Spleen (tissue), 13 donors: Measurements from ENCODE around the gene TRAPPC14. TPM values are rescaled to one million over a fixed set of nuclear protein-coding genes. Genes with fewer than 3 reads are reported as not detected.

Experiments used
- DNase-seq: peaks from one replicate; pipeline ENCODE4 v3.0.0-alpha.2; 2020
- H3K27ac ChIP-seq, 8 donors: fragments of 200-600 bp; sonication (generic) in 7 of 8; 1 replicate in 4 of 8; 2 replicates in 4 of 8; pipeline versions ENCODE4 v1.5.0 to v1.8.0; 2016 to 2021; ENCODE audit warnings: inconsistent platforms in 4 of 8, mild to moderate bottlenecking in 4 of 8, moderate library complexity in 1 of 8
- H3K27me3 ChIP-seq, 7 donors: fragments of 200-600 bp; sonication (generic) in 6 of 7; replicated peaks in 1 of 7; 1 replicate in 4 of 7; 2 replicates in 3 of 7; pipeline versions ENCODE4 v1.5.0 to v1.8.0; 2016 to 2021; ENCODE audit warnings: inconsistent platforms in 3 of 7, mild to moderate bottlenecking in 1 of 7
- H3K36me3 ChIP-seq, 6 donors: fragments of 200-600 bp; sonication (generic) in 5 of 6; 1 replicate in 4 of 6; 2 replicates in 2 of 6; pipeline versions ENCODE4 v1.5.0 to v1.8.0; 2016 to 2021; ENCODE audit warnings: inconsistent platforms in 2 of 6
- H3K4me1 ChIP-seq, 6 donors: fragments of 200-600 bp; sonication (generic) in 5 of 6; 1 replicate in 3 of 6; 2 replicates in 3 of 6; pipeline versions ENCODE4 v1.5.0 to v1.8.0; 2016 to 2021; ENCODE audit warnings: inconsistent platforms in 3 of 6
- H3K4me3 ChIP-seq, 8 donors: fragments of 200-600 bp; sonication (generic) in 7 of 8; 1 replicate in 4 of 8; 2 replicates in 4 of 8; pipeline versions ENCODE4 v1.5.0 to v1.8.0; 2016 to 2021; ENCODE audit warnings: inconsistent platforms in 4 of 8, mild to moderate bottlenecking in 4 of 8, moderate library complexity in 2 of 8
- H3K9me3 ChIP-seq, 8 donors: fragments of 200-600 bp; sonication (generic) in 7 of 8; 1 replicate in 4 of 8; 2 replicates in 4 of 8; pipeline versions ENCODE4 v1.5.0 to v1.8.0; 2016 to 2021; ENCODE audit warnings: inconsistent platforms in 4 of 8
- CTCF ChIP-seq, 11 experiments: fragments of 200-600 bp in 7 of 11; fragments of 450-650 bp in 4 of 11; sonication (generic) in 4 of 11; IDR thresholded peaks in 8 of 11; conservative IDR thresholded peaks in 3 of 11; 1 replicate in 7 of 11; 2 replicates in 4 of 11; pipeline versions ENCODE4 v1.4.0 to v1.8.0; 2016 to 2021; ENCODE audit warnings: antibody characterized with exemption in 11 of 11, inconsistent platforms in 4 of 11, mild to moderate bottlenecking in 1 of 11
- POLR2A ChIP-seq, 3 donors: fragments of 450-650 bp; IDR thresholded peaks; one replicate each; pipeline ENCODE4 v1.5.1; 2017; ENCODE audit warnings: antibody characterized with exemption in 3 of 3, mild to moderate bottlenecking in 1 of 3
- POLR2AphosphoS5 ChIP-seq, 3 donors: sonication (generic); formaldehyde crosslinking; IDR thresholded peaks; one replicate each; pipeline ENCODE4 v1.5.1; 2017; ENCODE audit warnings: antibody characterized with exemption in 3 of 3
- WGBS, 5 donors: extraction: QIAGEN DNeasy Blood & Tissue Kit in 3 of 5; methylation state at CpG; one replicate each; pipeline versions ENCODE4 v1.1.5 to v1.1.7; 2013 to 2018; 5-methylcytosine and 5-hydroxymethylcytosine counted together
- intact Hi-C: fragments of 100-400 bp; cut with DNase I; formaldehyde crosslinking; loops from one replicate; pipeline ENCODE4 v1.15.0; 2023; ENCODE audit warnings: low total_unique reads
- long read RNA-seq, 2 donors: transcript quantifications; one replicate each; lab custom pipeline, GENCODE V29; 2026
- polyA plus RNA-seq, 3 donors: library from polyadenylated mRNA; stranded (reverse); fragments of 200-250 nt; gene quantifications; one replicate each; pipeline ENCODE4 v1.2.1, GENCODE V29; 2013
- total RNA-seq, 7 donors: library from RNA; depleted of rRNA in 3 of 7; stranded (reverse); fragments of >200 nt in 3 of 7; fragmentation: NEBNext Ultra II Directional in 4 of 7; extraction: Animal tissue kit (Norgen Biotek cat#: 25700) in 4 of 7; gene quantifications; one replicate each; pipeline versions ENCODE4 v1.1.0 to v1.2.1, GENCODE V29; 2016 to 2021
- donor health status: healthy with polysubstance abuse.
- donor health status: DM: no; HTN: no; CAD: no; lungs with moderate emphysema.
- donor health status: DM: no; HTN: no; CAD: no.
- donor health status: Bipolar disorder and iron deficiency.
- donor health status: healthy.
- donor health status: DM: no; HTN: no; CAD: no.
- donor health status: DM: yes; HTN: yes; CAD: no.

TRAPPC14 gene, protein sequence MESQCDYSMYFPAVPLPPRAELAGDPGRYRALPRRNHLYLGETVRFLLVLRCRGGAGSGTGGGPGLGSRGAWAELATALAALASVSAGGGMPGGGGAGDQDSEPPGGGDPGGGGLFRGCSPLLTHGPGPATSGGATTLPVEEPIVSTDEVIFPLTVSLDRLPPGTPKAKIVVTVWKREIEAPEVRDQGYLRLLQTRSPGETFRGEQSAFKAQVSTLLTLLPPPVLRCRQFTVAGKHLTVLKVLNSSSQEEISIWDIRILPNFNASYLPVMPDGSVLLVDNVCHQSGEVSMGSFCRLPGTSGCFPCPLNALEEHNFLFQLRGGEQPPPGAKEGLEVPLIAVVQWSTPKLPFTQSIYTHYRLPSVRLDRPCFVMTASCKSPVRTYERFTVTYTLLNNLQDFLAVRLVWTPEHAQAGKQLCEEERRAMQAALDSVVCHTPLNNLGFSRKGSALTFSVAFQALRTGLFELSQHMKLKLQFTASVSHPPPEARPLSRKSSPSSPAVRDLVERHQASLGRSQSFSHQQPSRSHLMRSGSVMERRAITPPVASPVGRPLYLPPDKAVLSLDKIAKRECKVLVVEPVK
- total RNA-seq (10 to 100 TPM; 33.0 to 68.7 (median 48.2) TPM), polyA plus RNA-seq (10 to 100 TPM; 33.0 to 54.5 (median 51.4) TPM)
- long read RNA-seq, donor 1, partial matches to known transcripts = 0 of 4 reads
- long read RNA-seq, donor 1, other reads (novel, unspliced or antisense) = 0 of 4 reads
- long read RNA-seq, donor 2, partial matches to known transcripts = 0 of 3 reads
- long read RNA-seq, donor 2, other reads (novel, unspliced or antisense) = 0 of 3 reads

- no peaks in the 10 kb centered on the region for H3K9me3 ChIP-seq
- WGBS, 5 donors = 0 to 2% (median 1%) methylated on average over 36 to 87 of the region's 87 CpGs
- H3K4me1 ChIP-seq = peaks cover 10 to 70% (median 47%) of the 10 kb centered on the region in 6 donors
- no peaks in the 10 kb centered on the region for H3K27me3 ChIP-seq
- TF ChIP-seq CTCF (IDR thresholded peaks at IDR 0.05 in 8 of 11, conservative IDR thresholded peaks at IDR 0.05 in 3 of 11) (peak in 4 of 11 experiments; percentile 10 to 26 (median 18)), POLR2AphosphoS5 (IDR thresholded peaks at IDR 0.05) (peak; percentile 89 to 93 (median 92)), POLR2A (IDR thresholded peaks at IDR 0.05) (no peak)
- peaks cover 0 to 39% (median 32%) of the 10 kb centered on the region in 6 donors for H3K36me3 ChIP-seq
- peak within 1 kb of the TSS; percentile 88 to 97 (median 95) for H3K27ac ChIP-seq
- DNase-seq = peak; percentile 99
- intact Hi-C loops = no loop called here
- peak within 1 kb of the TSS; percentile 73 to 98 (median 91) for H3K4me3 ChIP-seq
Observed at GRCh38 chr7:100158229-100159098, at the start of gene TRAPPC14. Gene TRAPPC14 (minus strand): TSS chr7:100158723. CDS start chr7:100158499, 224 bp downstream.

DNA sequence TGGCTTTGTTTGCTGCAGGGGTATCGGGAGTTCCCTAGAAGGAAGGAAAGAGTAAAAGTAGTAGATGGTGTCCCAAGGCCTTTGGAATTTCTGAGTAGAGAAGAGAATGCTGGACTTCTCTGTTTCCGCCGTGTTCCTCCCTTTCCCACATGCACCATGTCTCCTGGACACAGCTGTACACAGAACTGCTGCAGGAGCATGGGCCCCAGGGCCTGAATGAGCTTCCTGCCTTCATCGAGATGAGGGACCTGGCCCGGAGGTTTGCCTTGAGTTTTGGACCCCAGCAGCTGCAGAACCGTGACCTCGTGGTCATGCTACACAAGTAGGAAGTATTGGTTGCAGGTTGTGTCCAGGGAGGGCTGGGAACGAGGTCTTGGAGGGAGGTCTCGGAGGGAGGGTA, 45.9 kb upstream of the TRAPPC14 start:
- Histone ChIP-seq H3K36me3 (peaks cover 0 to 15% (median 0%) of the 10 kb centered on the region in 6 donors), H3K27ac (no peak overlapping the region), H3K4me1 (peaks cover 0 to 32% (median 20%) of the 10 kb centered on the region in 6 donors), H3K4me3 (no peak overlapping the region), H3K27me3 (no peaks in the 10 kb centered on the region), H3K9me3 (no peaks in the 10 kb centered on the region)
- no peak for TF ChIP-seq POLR2AphosphoS5 (IDR thresholded peaks at IDR 0.05)
- no peak for TF ChIP-seq POLR2A (IDR thresholded peaks at IDR 0.05)
- no peak for TF ChIP-seq CTCF (IDR thresholded peaks at IDR 0.05 in 8 of 11, conservative IDR thresholded peaks at IDR 0.05 in 3 of 11)
- DNase-seq = no peak
- intact Hi-C loops = no loop called here
- WGBS, 5 donors = 79 to 84% (median 80%) methylated on average over 9 of the region's 9 CpGs

GRCh38 chr7:100200693-100201092, 42.2 kb upstream of the TRAPPC14 start:
- H3K27me3 ChIP-seq = no peaks in the 10 kb centered on the region
- H3K4me3 ChIP-seq = peak overlapping the region in 4 of 8 donors; percentile 4 to 47 (median 12)
- intact Hi-C loops = no loop called here
- H3K36me3 ChIP-seq = peaks cover 0 to 10% (median 0%) of the 10 kb centered on the region in 6 donors
- H3K9me3 ChIP-seq = no peaks in the 10 kb centered on the region
- DNase-seq = no peak
- H3K27ac ChIP-seq = peak overlapping the region in 5 of 8 donors; percentile 44 to 72 (median 52)
- peaks cover 0 to 31% (median 12%) of the 10 kb centered on the region in 6 donors for H3K4me1 ChIP-seq
- TF ChIP-seq CTCF (IDR thresholded peaks at IDR 0.05 in 8 of 11, conservative IDR thresholded peaks at IDR 0.05 in 3 of 11) (no peak), POLR2A (IDR thresholded peaks at IDR 0.05) (no peak), POLR2AphosphoS5 (IDR thresholded peaks at IDR 0.05) (no peak)
- WGBS, 5 donors = 82 to 94% (median 87%) methylated on average over 11 of the region's 11 CpGs
